ENCODE data around the gene ATCAY.

- TF ChIP-seq, protein P1, sequence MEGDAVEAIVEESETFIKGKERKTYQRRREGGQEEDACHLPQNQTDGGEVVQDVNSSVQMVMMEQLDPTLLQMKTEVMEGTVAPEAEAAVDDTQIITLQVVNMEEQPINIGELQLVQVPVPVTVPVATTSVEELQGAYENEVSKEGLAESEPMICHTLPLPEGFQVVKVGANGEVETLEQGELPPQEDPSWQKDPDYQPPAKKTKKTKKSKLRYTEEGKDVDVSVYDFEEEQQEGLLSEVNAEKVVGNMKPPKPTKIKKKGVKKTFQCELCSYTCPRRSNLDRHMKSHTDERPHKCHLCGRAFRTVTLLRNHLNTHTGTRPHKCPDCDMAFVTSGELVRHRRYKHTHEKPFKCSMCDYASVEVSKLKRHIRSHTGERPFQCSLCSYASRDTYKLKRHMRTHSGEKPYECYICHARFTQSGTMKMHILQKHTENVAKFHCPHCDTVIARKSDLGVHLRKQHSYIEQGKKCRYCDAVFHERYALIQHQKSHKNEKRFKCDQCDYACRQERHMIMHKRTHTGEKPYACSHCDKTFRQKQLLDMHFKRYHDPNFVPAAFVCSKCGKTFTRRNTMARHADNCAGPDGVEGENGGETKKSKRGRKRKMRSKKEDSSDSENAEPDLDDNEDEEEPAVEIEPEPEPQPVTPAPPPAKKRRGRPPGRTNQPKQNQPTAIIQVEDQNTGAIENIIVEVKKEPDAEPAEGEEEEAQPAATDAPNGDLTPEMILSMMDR (conservative IDR thresholded peaks at IDR 0.05 in 1 of 2, IDR thresholded peaks at IDR 0.05 in 1 of 2; ENCODE audit: extremely low read depth in 1 of 2, insufficient read depth in 1 of 2, low read depth in 1 of 2, low read length in 2 of 2), result no peak
- no peak for TF ChIP-seq EZH2 (IDR thresholded peaks at IDR 0.05; ENCODE audit: borderline replicate concordance, low read length)
Measured at GRCh38 chr19:3955688-3956087, 75.2 kb downstream of the ATCAY start.

Data from mammary epithelial cell (primary cell).